ENCODE results near the gene IRF2BP1. TPM values are rescaled to one million over a fixed set of nuclear protein-coding genes. Genes with fewer than 3 reads are reported as not detected.

Gene IRF2BP1
- polyA plus RNA-seq, 1 experiment: 11.9 TPM

DNA sequence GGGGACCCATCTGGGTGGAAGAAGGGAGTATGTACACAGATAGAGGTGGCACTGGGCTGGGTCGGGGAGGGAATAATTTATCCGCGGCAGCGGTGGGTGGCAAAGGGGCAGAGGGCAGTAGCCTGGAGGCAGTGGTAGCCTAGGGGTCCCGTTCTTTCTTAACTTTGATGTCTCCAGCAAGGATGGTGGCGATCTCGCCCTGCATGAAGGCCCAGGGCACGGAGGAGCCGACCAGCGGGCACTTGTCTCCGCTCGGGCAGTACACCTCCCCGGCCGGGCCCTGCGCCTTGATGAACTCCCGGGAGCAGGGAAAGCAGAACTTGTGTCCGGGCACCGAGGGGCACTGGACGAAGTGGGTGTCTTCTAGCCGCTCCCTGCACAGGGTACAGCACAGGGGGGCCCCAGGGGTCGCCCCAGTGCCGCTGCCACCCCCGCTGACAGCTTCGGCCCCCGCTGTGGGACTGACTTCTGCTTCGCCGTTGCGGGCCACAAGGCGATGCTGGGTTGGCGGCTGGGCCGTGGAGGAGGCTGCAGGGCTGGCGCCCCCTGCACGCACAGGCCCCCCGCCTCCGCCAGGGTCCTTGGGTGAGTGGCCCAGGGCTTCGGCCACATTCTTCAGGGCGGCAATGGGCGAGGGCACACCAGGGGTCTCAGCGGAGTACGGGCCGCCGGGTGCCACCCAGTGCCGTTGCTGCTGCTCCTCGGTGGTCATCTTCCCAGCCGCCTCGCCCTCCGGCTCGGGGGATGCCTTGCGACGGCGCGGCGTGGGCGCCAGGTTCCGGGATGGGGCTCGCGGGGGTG is 1.9 kb downstream of the IRF2BP1 start:
- DNase-seq (ENCODE audit: low read depth): no peak
- ChIA-PET CTCF (interaction anchor here (0.6 to 6.2 kb wide), 4 partner anchors 19 to 115 kb away, joined by 3 to 49 read pairs (median 8); partner anchors contain the start of genes FOXA3, SIX5 and SYMPK), POLR2A (no interaction called here)
- TF ChIP-seq CTCF (IDR thresholded peaks at IDR 0.05; ENCODE audit: insufficient read depth, low read depth, low read length): no peak
- H3K4me3 ChIP-seq (ENCODE audit: low read depth, low read length): no peak overlapping the region
- H3K27me3 ChIP-seq (ENCODE audit: control insufficient read depth, insufficient read depth, low read length): no peaks in the 10 kb centered on the region
- H3K36me3 ChIP-seq (ENCODE audit: control insufficient read depth, insufficient read depth, low read length): peaks cover 4% of the 10 kb centered on the region; the same call in 1 of the 2 replicates

GRCh38 chr19:45883586-45883880 is 2.4 kb downstream of the IRF2BP1 start:
- Histone ChIP-seq H3K27me3 (ENCODE audit: control insufficient read depth, insufficient read depth, low read length) (no peaks in the 10 kb centered on the region), H3K4me3 (ENCODE audit: low read depth, low read length) (no peak overlapping the region), H3K36me3 (ENCODE audit: control insufficient read depth, insufficient read depth, low read length) (peaks cover 4% of the 10 kb centered on the region; the same call in 1 of the 2 replicates)
- DNase-seq (ENCODE audit: low read depth): no peak
- CTCF ChIA-PET: interaction anchor here (0.6 to 6.2 kb wide), 2 partner anchors 18 to 102 kb away, joined by 3 to 49 read pairs; partner anchors contain the start of genes FOXA3 and SYMPK
- POLR2A ChIA-PET: no interaction called here
- no peak for TF ChIP-seq CTCF (IDR thresholded peaks at IDR 0.05; ENCODE audit: insufficient read depth, low read depth, low read length)

DNA sequence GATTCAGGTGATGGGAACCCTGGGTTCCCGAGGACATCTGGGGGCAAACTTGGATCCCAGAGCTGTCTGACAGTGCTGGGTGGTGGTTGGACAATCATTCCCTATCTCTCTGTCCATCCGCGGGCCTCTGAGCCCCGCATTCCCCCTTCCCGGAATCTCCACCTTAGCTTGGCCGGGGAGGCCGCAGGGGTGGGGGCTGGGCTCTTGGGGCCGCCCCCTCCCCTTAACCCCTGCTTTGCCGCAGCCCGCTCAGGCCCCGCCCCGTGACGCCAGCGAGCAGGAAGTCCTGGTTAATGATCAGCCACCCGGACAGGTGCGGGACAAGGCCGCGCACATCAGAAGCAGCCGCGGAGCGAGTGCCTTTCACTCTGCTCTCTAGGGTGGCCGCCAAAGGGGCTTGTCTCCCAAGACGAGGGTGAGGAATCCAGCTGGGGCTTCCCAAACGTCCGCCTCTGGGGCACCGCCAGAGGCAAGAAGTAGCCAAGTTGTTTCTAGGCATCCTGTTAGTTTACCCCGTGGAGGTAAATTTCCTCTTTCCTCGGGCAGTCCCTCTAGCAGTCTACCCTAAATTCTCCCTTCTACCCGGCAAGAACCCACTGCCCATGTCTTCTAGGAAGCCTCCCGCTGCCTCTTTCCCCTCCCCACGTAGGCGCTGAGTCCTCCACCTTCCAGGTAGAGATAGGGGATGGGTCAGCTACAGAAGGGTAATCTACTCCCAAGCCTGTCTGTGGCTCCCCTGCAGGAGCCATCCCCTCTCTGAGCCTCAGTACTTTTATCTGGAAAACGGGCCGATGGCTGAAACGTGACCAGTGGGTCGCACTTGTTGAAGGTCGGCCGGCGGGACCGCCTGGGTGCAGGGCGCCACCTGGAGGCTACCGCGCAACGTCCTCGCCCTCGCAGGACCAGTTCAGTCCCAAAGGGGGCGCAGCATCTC is 3.0 kb downstream of the IRF2BP1 start:
- CTCF ChIA-PET: interaction anchor here (0.7 to 6.2 kb wide), 7 partner anchors 12 to 114 kb away, joined by 3 to 49 read pairs (median 4); partner anchors contain the start of genes FOXA3, SIX5 and SYMPK
- POLR2A ChIA-PET: no interaction called here

GRCh38 chr19:45881909-45882528 is 3.9 kb downstream of the IRF2BP1 start:
- POLR2A ChIA-PET: no interaction called here
- DNase-seq (ENCODE audit: low read depth): no peak
- TF ChIP-seq CTCF (IDR thresholded peaks at IDR 0.05; ENCODE audit: insufficient read depth, low read depth, low read length): no peak

More for the DNA sequence above, 3.0 kb downstream of the IRF2BP1 start:
- peak; percentile 99 for TF ChIP-seq CTCF (IDR thresholded peaks at IDR 0.05; ENCODE audit: insufficient read depth, low read depth, low read length)
- H3K27me3 ChIP-seq (ENCODE audit: control insufficient read depth, insufficient read depth, low read length): no peaks in the 10 kb centered on the region
- H3K4me3 ChIP-seq (ENCODE audit: low read depth, low read length): no peak overlapping the region
- H3K36me3 ChIP-seq (ENCODE audit: control insufficient read depth, insufficient read depth, low read length): peaks cover 4% of the 10 kb centered on the region; the same call in 1 of the 2 replicates
- DNase-seq (ENCODE audit: low read depth): peak; percentile 34

More at GRCh38 chr19:45881909-45882528, 3.9 kb downstream of the IRF2BP1 start:
- Histone ChIP-seq H3K36me3 (ENCODE audit: control insufficient read depth, insufficient read depth, low read length) (peaks cover 4% of the 10 kb centered on the region; the same call in 1 of the 2 replicates), H3K4me3 (ENCODE audit: low read depth, low read length) (no peak overlapping the region), H3K27me3 (ENCODE audit: control insufficient read depth, insufficient read depth, low read length) (no peaks in the 10 kb centered on the region)
- CTCF ChIA-PET: interaction anchor here (0.6 to 6.2 kb wide), 7 partner anchors 11 to 165 kb away, joined by 3 to 49 read pairs (median 4); partner anchors contain the start of genes FOXA3, SIX5 and SYMPK

Data from BJ (cell line).